NT2/D1 (cell line): ENCODE data around the gene APOBEC3H.
"Not testable (repeated sequence)": the region's sequence is repeated elsewhere in the genome, so short reads cannot be mapped to it uniquely, and the experiment has no call there.

Experiments used
- DNase-seq: peaks from one replicate; pipeline ENCODE4 v3.0.0-alpha.2; 2011; ENCODE audit warnings: low read depth, low spot score
- H3K27me3 ChIP-seq: 2 replicates; pipeline ENCODE4 v1.6.0; 2011; ENCODE audit warnings: mild to moderate bottlenecking; ENCODE audit not compliant: insufficient read length, insufficient read depth
- H3K36me3 ChIP-seq: 2 replicates; pipeline ENCODE4 v1.6.1; 2011; ENCODE audit warnings: mild to moderate bottlenecking, low read length, mixed read lengths; ENCODE audit not compliant: insufficient read depth, insufficient read length
- H3K4me1 ChIP-seq: 2 replicates; pipeline ENCODE4 v1.5.1; 2011; ENCODE audit not compliant: insufficient read depth, insufficient read length
- H3K4me3 ChIP-seq: 2 replicates; pipeline ENCODE4 v1.5.1; 2011; ENCODE audit warnings: low read depth; ENCODE audit not compliant: insufficient read length
- H3K9ac ChIP-seq: 2 replicates; pipeline ENCODE4 v1.6.0; 2011; ENCODE audit warnings: low read depth; ENCODE audit not compliant: insufficient read length
- H3K9me3 ChIP-seq: 2 replicates; pipeline ENCODE4 v1.5.1; 2011; ENCODE audit warnings: mild to moderate bottlenecking, low read length; ENCODE audit not compliant: insufficient read depth
- SUZ12 ChIP-seq: IDR thresholded peaks from 2 replicates; pipeline ENCODE4 v1.6.1; 2011; ENCODE audit not compliant: insufficient read length, insufficient read depth; ENCODE audit errors: extremely low read depth
- YY1 ChIP-seq: IDR thresholded peaks from 2 replicates; pipeline ENCODE4 v1.6.1; 2011; ENCODE audit not compliant: insufficient read length, insufficient read depth
- ZNF274 ChIP-seq: IDR thresholded peaks from 2 replicates; pipeline ENCODE4 v1.6.1; 2011; ENCODE audit warnings: mild to moderate bottlenecking, low read depth, low read length

APOBEC3H gene

GRCh38 chr22:39068033-39068785 is 28.8 kb upstream of the APOBEC3H start:
- H3K4me1 ChIP-seq, result peaks cover 5% of the 10 kb centered on the region
- H3K27me3 ChIP-seq, result peaks cover 15% of the 10 kb centered on the region
- H3K4me3 ChIP-seq, result no peak overlapping the region
- peak overlapping the region; percentile 10 for H3K9ac ChIP-seq
- H3K9me3 ChIP-seq, result no peaks in the 10 kb centered on the region
- DNase-seq, result no peak
- H3K36me3 ChIP-seq, result no peaks in the 10 kb centered on the region
- no peak for TF ChIP-seq YY1
- no peak for TF ChIP-seq SUZ12
- no peak for TF ChIP-seq ZNF274

DNA sequence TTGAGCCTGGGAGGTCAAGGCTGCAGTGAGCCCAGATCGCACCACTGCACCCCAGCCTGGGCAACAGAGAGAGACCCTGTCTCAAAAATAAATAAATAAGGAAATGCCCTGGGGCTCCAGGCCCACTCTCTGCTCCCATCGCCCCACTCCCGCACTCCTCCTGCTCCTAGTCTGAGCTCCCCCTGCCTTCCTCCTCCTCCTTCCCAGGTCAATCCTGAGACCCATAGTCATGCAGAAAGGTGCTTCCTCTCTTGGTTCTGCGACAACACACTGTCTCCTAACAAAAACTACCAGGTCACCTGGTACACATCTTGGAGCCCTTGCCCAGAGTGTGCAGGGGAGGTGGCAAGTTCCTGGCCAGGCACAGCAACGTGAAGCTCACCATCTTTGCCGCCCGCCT is 26.9 kb upstream of the APOBEC3H start:
- no peaks in the 10 kb centered on the region for H3K9me3 ChIP-seq

GRCh38 chr22:39072581-39072981 is 24.5 kb upstream of the APOBEC3H start:
- not testable (repeated sequence) for H3K9ac ChIP-seq, DNase-seq, H3K36me3 ChIP-seq, H3K9me3 ChIP-seq, H3K4me1 ChIP-seq, H3K4me3 ChIP-seq
- peaks cover 22% of the 10 kb centered on the region for H3K27me3 ChIP-seq

More for the DNA sequence above, 26.9 kb upstream of the APOBEC3H start:
- no peak for TF ChIP-seq ZNF274
- TF ChIP-seq SUZ12, result no peak
- TF ChIP-seq YY1, result no peak
- Histone ChIP-seq H3K9ac (no peak overlapping the region), H3K27me3 (peaks cover 18% of the 10 kb centered on the region), H3K4me3 (no peak overlapping the region), H3K4me1 (peaks cover 5% of the 10 kb centered on the region), H3K36me3 (no peaks in the 10 kb centered on the region)
- no peak for DNase-seq

DNA sequence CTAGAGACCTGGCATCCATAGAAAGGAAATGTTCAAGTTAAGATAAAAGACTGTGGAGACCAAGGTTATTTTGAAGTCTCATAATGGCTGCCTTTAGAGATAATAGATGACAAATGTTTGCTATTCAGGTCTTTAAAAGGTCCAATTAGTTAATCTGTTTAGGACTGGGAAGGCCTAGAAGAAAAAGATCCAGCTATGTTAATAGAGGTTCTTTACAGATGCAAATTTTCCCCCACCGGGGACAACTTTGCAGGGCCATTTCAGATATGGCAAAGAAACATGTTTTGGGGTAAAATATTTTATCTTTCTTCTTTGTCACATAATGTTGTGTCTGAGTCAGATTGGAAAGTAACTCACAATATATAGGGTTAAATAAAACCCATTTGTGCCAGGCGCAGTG is 23.1 kb upstream of the APOBEC3H start:
- Histone ChIP-seq H3K9me3 (no peaks in the 10 kb centered on the region), H3K9ac (no peak overlapping the region), H3K4me1 (peaks cover 2% of the 10 kb centered on the region), H3K4me3 (no peak overlapping the region), H3K27me3 (peaks cover 22% of the 10 kb centered on the region), H3K36me3 (no peaks in the 10 kb centered on the region)
- TF ChIP-seq YY1 (no peak), SUZ12 (no peak), ZNF274 (no peak)
- DNase-seq, result no peak

- not testable (repeated sequence) for H3K4me1 ChIP-seq, H3K9ac ChIP-seq, H3K9me3 ChIP-seq, H3K4me3 ChIP-seq, H3K36me3 ChIP-seq, DNase-seq
- H3K27me3 ChIP-seq, result peaks cover 14% of the 10 kb centered on the region
Measured at GRCh38 chr22:39076155-39077025, 20.7 kb upstream of the APOBEC3H start.

DNA sequence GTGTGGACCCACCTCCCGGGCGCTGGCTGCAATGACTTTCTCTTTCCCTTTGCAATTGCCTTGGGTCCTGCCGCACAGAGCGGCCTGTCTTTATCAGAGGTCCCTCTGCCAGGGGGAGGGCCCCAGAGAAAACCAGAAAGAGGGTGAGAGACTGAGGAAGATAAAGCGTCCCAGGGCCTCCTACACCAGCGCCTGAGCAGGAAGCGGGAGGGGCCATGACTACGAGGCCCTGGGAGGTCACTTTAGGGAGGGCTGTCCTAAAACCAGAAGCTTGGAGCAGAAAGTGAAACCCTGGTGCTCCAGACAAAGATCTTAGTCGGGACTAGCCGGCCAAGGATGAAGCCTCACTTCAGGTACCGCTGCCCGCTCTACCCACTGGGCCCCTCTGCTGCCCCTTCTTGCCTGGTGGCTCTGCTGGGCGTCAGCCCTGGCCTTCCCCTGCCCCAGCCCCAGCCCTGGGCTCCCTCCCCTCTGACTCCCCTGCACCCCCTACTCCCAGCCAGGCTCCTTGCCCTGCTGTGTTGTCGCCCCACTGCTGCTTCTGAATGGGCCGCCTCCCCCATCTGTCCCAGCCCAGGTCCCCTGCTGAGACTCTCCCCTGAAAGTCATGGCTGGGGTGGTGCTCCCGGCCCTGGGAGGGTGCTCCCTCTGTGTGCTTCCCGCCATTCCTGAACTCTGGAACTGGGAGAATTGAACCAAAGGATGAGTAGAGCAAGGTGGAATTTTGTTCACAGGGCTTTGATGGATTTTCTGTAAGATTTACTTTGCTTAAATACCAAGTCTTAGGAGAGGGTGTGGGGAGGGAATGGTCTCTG is 19.8 kb upstream of the APOBEC3H start, which contains the start of gene APOBEC3G:
APOBEC3G (plus strand) TSS at position 250 of the 815 bp plus-strand sequence; CDS start at position 337, 87 bp downstream.
- DNase-seq, H3K4me1 ChIP-seq, H3K9me3 ChIP-seq, H3K36me3 ChIP-seq, H3K9ac ChIP-seq: not testable (repeated sequence)
- Histone ChIP-seq H3K4me3 (peak within 1 kb of the TSS; percentile 15), H3K27me3 (peaks cover 10% of the 10 kb centered on the region)

- not testable (repeated sequence) for H3K4me1 ChIP-seq, H3K9ac ChIP-seq, H3K27me3 ChIP-seq, H3K4me3 ChIP-seq, H3K36me3 ChIP-seq, DNase-seq, H3K9me3 ChIP-seq
Measured at GRCh38 chr22:39077912-39078311, 19.1 kb upstream of the APOBEC3H start.
